Iris pigment epithelial cell (primary cell): ENCODE measurements around the gene RHBDL1.
A peak's percentile ranks its signal among the peaks of the same experiment; 100 is the strongest.

Experiments
- DNase-seq: peaks from one replicate; pipeline ENCODE4 v3.0.0-alpha.2; 2011; ENCODE audit warnings: low read depth

RHBDL1 gene

GRCh38 chr16:637081-638018 lies 38.1 kb upstream of the RHBDL1 start:
- peak; percentile 82 for DNase-seq

DNA sequence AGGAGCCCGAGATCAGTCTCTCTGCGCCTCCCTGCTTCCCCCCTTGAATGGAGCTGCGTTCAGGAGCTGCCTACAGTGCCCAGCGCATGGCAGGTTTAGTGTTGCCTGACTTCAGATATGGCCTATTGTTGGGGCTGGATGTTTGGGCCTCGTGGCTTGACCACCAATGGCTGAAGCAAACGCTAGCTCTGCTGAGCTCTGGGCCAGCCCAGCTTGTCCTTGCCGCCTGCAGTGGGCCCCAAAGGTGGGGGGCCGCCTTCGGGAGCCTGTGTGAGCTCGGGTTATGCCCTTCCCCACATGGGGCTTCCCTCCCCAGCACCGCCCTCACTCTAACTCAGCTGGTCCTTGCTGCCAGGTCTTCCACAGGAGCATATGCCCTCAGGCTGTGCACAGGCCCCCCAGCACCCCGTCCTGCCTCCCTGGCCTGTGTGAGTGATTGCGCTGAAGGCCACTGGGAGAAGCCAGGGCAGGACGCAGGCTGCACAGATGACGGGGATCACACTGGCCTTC lies 37.4 kb upstream of the RHBDL1 start:
- DNase-seq, result no peak

DNA sequence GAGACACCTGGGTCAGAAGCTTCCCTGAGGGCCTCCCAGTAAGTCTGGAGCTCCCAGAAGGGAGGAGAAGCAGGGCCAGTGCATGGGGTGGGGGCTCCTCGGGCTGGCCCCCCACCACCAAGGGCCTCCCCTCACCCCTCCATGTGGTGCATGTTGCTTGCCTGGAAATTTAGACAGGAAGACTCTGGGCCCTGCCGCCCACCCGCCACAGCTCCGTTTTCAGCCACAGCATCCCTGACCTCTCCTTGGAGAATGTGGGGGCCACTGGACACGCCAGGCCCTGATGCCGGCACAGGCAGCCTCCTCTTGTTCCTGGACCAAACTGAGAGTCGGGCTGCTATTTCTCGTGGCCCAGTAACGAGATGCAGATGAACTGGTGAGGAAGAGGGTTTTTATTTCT lies 36.6 kb upstream of the RHBDL1 start:
- DNase-seq, result no peak

DNA sequence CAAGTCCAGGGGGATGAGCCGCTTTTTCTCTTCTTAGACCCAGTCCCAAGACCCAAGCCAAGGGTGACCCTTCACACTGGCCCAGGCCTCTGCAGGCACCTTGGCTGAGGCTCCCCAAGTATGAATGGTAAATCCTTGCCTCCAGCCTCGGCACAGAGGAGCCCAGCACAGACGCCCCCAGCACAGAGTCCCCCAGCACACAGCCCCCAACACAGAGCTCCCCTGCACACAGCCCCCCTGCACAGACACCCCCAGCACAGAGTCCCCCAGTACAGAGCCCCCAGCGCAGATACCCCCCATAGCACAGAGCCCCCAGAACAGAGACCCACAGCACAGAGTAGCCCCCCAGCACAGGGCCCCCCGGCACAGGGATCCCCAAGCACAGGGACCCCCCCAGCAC lies 34.9 kb upstream of the RHBDL1 start:
- no peak for DNase-seq

GRCh38 chr16:641326-642188 lies 33.9 kb upstream of the RHBDL1 start, which contains the start of gene MCRIP2:
TSS of gene MCRIP2 (plus strand) at chr16:641828. CDS start at chr16:641992, 164 bp downstream.
- peak; percentile 59 for DNase-seq

- DNase-seq, result peak; percentile 33
Observed at GRCh38 chr16:642189-643049, 33.1 kb upstream of the RHBDL1 start.

DNA sequence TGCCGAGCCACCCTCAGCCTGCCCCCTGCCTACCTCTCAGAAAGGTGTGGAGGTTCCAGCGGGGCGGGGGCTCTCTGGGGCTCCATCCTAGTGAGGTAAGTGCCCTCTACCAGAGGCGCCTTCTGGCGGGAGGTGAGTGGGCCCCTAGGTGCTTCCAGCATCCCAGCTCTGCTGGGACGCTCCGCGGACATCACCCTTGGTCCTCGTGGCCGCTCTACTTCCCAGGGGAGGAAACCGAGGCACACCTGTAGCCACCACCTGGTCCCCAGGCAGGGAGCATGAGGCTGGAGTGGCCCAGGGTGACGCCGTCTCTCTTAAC lies 32.5 kb upstream of the RHBDL1 start:
- DNase-seq, result no peak

DNA sequence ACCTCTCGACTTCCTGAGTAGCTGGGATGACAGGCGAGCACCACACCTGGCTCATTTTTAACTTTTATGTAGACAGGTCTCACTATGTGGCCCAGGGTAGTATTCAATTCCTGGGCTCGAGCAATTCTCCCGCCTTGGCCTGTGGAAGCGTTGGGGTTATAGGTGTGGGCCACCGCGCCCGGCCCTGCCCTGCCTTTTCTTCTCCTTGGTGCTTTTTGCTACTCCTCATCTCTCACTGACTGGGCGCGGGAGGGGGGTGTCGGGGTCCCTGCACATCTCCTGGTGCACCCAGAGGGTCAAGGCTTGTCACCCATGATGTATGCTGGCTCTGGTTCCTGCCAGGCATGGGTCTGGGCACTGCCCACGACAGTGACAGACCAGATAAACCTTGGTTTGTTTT lies 30.9 kb upstream of the RHBDL1 start:
- no peak for DNase-seq

DNA sequence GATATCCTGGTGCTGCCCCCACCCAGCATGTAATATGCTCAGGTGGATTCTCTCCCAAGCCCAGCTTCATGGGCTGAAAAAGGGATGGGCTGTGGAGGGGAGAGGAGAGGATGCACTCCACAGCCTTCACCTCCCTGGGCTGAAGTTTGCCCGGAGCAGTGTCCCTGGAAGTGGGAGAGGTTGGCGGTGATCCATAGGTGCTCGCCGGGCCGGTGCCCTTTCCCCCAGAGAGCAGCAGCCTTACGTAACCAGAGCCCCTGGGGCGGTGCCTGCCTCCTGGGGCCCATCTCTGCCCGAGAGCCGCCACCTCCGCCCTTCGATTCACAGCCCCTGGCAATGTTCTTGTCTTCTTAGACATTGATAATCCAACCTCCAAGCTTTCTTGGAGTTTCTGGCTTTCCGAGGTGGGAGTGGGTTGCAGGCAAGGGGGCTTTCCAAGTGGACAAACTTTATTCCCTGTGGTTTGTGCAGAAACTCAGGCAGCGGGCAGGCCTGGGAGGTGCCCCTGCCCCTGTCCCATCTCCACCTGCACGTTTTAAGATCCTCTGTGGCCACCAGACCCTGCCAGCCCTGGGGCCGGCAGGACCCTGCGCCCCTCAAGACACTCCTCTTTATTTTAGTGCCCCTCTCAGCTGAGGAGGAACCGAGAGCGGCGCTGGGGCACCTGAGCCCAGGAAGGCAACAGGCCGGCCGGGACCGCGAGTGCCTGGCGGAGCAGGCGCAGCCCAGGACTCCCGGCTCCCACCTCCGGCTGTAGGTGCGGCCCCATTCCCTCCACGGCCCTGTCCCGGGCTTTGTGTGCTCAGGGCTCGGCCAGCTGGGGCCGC lies 29.4 kb upstream of the RHBDL1 start:
- DNase-seq, result no peak

- no peak for DNase-seq
Observed at GRCh38 chr16:646679-647172, 28.7 kb upstream of the RHBDL1 start.

GRCh38 chr16:647173-647902 lies 28.1 kb upstream of the RHBDL1 start:
- DNase-seq, result no peak

- no peak for DNase-seq
Observed at GRCh38 chr16:648071-648780, 27.2 kb upstream of the RHBDL1 start.

GRCh38 chr16:648781-649589 lies 26.5 kb upstream of the RHBDL1 start, which contains the start of gene WDR90:
TSS of gene WDR90 (plus strand) at chr16:649365. CDS start at chr16:649417, 52 bp downstream.
- peak; percentile 89 for DNase-seq

GRCh38 chr16:649631-650030 lies 25.8 kb upstream of the RHBDL1 start:
- no peak for DNase-seq

DNA sequence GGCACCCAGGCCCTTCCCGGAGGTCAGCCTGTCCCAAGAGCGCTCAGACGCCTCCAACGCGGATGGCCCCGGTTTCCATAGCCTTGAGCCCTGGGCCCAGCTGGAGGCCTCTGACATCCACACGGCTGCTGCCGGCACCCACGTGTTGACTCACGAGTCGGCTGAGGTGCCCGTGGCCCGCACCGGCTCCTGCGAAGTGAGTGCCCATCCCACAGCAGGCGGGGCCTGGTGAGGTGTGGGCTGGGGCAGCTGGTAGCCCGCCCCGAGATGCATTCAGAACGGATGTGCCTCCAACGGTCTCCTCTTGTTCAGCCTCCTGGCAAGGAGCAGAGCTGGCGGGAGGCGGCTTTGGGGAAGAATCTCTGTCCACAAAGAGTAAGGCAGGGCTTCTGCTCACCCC lies 23.6 kb upstream of the RHBDL1 start:
- DNase-seq, result no peak

DNA sequence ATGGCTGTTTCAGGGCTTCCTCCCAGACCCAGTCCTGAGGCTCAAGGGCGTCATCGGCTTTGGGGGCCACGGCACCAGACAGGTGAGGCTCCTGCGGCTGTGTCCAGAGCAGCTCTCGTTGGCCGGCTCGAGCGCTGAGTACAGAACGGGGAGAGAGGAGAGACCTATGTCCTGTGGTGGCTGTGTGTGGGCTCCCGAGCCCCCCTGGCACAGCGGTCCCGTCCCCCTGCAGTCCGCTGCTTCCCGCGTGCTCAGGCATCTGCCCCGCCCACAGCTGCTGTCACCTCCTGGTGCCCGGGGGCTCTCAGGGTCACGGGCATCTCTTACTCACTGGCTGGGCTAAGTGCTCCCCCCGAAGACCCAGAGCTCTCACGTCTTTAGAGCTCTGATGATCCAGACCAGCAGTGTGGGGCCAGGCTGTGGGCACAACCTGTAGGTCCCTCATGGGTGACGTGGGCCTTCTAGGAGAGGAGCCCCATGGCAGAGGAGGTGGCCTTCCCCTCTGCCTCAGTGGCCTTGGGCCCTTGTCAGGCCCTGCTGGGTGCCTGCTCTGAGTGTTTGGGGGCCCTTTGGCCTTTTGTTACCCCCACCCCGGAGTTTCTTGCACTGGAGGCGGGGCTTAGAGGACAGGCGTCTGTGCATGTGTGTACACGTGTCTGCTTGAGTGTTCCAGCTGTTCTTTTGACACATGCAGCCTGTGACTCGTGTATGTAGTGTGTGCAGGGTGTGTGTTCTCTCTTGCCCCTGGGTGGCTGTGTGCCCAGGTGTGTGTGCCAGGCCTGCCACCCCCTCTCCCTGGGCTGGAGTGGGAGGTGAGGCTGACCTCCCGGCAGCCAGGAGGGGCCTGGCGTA lies 22.8 kb upstream of the RHBDL1 start:
- no peak for DNase-seq

DNA sequence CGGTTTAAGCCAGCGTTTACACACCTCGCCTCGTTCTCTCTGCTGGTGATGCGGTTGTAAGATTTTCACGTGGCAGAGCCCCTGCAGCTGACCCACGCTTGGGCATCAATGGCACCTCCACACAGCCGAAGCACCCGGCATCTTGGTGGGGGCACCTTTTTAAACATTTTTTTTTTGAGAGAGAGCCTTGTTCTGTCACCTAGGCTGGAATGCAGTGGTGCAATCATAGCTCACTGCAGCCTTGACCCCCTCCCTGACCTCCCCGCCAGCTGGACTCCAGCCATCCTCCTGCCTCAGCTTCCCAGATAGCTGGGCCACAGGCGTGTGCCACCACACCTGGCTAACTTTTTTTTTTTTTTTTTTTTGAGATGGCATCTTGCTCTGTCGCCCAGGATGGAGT lies 21.4 kb upstream of the RHBDL1 start:
- DNase-seq, result no peak
